Islet precursor cell (in vitro differentiated cells): ENCODE results near the gene ERH.

ENCODE experiments used
- DNase-seq: peaks from one replicate; pipeline ENCODE4 v3.0.0-alpha.2; 2018

The ERH gene

DNA sequence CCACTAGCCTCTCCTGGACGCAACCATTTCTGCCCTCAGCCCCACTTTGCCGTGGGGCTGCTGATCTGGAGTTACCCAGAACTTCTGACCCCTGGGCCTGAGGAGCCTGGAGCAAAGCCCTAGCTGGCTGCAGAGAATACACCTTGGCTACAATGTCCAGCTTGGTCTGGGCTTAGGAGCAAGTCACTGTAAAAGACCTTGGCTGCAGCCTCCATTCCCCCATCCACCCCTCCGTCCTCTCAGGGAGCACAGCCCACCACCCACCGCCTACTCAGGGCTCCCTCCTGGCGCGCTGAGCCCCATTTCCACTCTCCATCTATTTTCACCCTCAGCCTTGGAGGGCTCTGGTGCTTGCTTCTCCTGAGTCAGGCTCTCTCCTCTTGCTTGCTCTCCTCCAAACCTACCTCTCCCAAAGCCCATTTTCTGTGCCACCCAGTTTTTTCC lies 42.9 kb downstream of the ERH start:
- DNase-seq = no peak

DNA sequence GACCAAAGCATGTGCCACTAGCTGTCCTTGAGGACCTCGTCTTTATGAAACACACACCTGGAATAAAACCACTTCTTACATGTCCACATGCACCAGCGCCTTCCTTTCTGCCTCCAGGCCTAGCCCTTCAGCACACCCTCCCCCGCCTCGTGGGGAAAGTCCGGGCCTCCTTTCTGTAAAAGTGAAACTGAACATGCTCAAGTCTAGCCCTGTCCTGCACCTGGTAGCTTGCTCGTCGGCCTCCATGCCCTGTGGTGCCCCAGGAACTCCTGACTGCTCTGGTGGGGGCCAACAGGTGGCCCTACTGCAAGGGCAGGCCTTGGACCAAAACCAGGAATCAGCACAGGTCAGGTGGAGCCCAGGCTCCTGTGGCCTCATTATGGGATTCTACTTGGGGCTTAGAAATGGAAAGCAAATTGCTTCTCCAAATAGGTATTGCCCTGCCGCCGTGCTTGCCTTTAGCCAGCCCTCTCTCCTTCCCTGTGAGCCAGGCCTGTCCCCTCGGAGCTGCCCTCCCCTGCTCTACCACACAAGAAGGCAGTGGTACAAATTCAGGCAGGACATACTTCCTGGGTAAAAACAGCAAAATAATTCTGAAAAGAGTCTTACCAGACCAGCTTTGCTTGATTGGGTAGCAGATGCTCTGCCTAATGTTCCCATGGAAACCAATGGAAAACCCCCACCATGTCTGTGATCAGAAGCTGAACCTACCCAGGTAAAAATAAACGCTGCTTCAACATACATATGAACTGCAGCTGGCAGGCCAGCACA lies 43.5 kb downstream of the ERH start:
- DNase-seq = no peak

DNA sequence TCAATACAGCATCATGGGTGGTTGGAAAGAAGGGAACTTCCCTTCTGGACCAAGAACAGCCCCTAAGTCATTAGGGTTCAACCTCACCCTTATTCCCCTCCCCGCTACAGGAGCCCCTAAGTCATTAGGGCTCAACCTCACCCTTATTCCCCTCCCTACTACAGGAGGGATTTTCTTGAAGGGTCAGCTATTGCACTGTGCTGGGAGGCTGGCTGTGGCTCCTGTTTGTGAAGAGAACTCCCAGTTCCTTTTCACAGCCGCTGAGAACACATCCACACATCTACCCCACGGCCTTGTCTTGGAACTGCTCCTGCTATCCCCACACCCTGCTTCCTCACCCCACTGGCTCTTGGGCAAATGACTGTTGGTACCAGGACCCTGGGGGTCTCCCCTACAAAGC lies 44.9 kb downstream of the ERH start:
- no peak for DNase-seq

DNA sequence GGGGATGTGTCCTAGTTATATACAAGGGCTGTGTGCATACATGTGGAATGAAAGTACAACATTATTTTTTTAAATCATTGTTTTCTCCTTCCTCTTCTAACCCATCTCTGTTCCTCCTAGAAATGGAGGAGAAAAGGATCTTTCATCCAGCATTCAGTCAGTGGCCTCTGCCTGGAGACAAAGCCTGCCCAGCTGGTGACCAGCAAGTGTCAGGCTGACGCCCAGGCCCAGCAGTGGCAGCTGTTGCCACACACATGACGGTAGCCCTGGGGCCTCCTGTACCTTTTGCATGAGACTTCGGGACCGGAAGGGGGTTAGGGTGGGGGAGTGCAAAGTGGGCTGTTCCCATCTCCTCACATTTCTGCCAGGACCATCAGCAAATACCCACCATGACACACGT lies 46.2 kb downstream of the ERH start:
- no peak for DNase-seq

DNA sequence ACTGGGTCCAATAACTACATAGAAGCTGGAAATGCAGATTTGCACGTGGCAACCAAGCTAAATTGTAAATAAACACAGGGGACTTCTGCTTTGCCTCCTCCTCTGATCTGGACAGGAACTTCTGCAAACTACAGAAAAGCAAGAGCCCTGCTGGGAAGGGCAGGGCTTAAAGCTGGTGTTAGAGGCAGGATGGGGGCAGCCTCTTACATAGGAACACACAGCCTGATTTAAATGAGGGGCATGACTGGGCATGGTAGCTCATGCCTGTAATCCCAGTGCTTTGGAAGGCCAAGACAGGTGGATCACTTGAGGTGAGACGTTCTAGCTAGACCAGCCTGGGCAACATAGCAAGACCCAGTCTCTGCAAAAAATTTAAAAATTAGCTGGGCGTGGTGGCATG lies 46.7 kb downstream of the ERH start:
- no peak for DNase-seq

DNA sequence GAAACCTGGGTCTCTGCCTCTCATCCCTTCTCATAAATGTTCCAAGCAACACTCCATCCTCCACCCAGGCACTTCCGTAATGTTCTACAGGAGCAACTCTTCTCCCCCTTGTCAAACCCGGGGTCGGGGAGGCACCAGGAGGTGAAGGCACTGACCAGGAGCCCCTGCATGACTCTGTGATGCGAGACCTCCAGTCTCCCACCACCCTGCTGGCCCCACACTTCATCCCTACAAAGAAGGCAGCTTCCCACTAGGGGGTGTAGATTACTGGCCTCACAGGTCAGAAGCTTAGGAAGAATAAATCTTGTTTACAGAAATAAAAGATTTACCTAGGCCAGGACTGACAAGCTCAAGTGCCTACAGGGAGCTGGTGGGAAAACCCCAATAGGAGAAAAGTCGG lies 47.2 kb downstream of the ERH start:
- no peak for DNase-seq

DNA sequence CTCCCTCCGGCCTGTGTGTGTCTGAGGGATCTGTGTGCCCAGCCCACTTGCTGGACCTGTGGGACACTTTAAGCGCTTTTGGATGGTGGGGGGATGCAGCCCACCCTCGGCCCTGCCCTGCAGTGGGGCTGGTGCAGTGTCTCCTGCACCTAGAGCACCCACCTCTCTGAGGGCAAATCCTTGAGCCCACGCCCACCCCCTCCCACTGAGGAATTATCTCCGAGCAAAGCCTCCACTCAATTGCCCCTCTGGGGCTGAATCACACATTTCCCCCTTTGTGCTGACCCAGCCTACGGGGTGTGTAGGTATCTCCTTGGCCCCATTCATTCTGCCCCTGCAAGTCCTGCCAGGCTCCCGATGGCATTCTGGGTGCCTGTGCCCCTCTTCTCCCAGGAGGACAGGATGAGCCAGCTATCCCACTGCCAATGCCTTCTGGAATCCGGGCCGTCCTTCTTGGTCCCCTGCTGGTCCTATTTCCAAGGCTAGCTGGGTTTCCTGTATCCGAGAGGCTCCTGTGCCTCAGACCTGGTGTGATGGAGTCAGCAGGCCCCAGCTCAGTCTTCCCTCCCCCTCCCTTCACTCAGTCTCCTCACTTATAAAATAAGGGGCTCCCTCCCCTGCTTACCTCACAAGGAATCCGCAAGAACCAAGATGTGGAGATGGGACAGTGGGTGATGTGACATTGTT lies 48.9 kb downstream of the ERH start:
- DNase-seq = no peak

DNA sequence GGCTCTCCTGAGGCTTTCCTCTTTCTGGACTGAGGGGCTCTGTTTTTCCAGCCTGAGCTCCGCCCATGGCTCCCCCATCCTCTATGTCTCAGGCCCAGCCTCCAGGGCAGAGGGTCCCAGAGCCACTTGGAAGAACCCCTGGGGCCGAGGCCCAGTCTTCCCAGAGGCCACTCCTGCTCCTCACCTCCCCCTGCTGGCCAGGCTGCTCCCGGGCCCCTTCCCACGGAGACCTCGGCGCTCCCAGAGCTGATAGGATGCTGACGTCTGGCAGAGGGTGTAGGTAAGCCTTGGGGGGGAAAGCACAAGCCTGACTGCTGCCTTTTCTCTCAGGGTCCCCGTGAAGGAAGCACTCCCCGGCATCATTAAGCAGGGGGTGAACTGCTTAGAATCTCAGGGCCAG lies 51.4 kb downstream of the ERH start:
- DNase-seq = peak; percentile 86

DNA sequence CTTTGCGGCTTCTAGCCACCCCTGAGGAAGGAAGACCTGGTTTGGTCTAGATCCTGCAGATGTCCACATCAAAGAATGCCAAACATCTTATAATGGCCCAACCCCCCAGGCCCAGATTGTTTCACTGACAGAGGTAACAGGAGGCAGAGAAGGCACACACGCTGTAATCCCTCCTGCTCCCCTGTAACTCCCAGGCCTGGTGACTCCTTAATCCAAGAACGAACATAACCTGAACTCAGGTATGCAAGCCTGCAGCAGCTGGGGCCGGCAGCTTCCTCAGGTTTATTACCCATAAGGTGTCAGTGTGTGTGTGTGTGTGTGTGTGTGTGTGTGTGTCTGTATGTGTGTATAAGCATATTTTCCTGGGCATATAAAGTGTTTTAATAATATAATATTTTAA lies 52.7 kb downstream of the ERH start:
- peak; percentile 91 for DNase-seq

DNA sequence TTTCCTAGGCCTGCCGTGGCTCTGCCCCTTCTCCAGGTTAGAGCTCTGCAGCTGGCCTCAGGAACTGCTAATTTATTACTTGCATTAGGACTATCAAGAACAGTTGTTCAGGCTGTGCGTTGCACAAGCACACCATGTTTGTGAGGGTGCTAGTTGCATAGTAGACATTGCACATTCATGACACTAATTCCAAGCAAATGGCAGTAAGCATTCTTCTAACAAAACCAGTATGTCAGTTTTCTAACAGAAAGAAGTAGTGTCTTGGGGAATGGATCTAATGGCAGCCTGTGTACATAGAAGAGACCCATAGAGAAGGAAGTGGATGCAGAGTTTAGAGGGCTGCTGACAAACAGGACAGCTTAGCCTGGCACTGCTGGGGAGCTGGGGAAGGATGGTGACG lies 53.9 kb downstream of the ERH start:
- no peak for DNase-seq

DNA sequence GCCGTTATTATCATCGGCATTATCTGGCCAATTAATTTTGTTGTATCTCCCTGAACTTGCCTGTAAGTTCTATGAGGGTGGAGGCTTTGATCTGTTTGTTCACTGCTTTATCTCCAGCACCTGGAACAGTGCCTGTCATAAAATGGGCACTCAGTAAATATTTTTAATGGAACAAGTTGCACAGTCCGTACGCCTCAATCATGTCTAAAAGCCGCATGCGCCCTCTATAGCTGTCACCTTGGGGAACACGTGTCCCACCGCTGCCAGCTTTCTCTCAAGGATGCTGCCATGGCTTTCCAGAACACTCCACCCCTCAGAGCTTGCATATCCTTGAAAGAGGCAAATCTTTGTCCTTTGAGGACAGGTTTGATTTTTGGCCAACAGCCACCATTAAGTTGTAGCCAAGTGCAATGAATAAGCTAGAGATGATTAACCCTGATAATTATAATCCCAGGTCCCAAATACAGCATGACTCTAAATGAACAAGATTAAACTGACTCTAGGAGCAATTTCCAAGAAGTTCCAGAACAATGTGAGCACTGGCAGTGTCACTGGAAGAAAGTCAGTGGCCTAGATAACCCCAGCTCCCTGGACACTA lies 55.1 kb downstream of the ERH start:
- no peak for DNase-seq

DNA sequence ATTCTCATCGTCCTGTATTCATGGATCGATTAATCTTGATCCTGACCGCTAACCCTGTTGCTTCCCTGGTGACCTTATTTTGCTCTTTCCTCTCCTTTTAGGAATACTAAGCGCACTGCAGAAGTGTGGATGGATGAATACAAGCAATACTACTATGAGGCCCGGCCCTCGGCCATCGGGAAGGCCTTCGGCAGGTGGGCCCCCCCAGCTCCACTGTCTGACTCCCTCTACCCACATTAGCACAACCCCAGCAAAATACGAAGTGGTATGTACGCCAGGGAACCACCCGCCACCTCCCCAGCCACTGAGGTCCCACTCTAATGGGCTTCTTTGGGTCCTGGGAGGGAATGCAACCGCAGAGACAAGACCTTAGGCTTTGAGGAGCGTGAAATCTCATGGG lies 58.7 kb downstream of the ERH start:
- DNase-seq = no peak

DNA sequence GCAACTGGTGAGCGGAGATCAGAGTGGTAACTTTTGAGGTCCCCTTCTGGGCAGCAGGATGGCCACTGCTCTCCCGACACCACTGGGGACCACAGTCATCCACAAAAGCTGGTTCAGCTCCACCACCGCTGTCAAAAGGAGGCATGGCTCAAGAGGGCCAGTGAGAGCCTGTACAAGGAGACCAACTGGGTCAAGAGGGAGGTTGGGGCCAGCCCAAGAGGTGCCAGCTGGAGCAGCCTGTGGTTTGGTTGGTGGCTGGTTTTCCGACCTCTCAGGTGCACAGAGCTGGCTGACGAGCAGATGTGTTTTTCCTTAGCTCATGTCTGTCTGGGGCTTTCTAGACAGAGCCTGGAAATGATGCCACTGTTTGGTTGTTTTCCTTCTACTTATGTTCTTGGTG lies 60.1 kb downstream of the ERH start:
- no peak for DNase-seq

DNA sequence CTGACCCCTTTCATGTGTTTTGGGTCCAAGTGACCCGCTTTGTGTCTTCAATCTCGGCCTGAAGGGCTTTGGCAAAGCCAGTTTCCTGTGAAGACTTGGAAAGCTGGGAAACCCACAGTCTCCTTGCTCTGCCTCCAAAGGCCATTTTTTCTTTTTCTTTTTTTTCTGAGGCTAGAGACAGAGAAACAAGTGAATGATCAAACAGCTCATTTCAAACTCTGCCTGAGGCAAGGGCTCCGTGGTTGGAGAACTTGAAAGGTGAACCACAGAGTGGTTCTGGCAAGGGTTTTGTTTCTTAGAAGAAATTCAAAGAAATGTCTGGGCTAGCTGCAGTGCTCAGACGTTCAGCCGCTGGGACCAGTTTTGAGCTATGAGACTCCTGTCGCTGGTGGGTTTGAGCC lies 62.7 kb downstream of the ERH start:
- peak; percentile 92 for DNase-seq

DNA sequence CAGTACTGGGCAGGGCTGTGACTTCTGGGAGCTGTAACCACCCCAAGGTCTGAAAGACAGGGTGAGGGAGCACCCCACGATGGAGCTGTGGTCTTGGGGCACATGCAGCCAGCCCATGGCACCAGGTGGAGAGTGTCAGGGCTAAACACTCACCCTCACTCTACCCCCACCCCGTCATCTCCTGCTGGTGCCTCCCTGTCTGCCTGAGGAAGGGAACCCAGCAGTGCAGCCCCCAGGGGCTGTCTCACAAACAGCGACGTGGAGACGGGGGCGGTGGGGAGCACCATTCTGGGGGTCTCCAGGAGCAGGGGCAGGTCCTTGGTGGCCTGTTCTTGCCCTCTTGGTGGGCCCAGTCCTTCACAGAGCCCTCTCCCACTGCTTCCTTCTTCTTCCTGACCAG lies 63.5 kb downstream of the ERH start:
- no peak for DNase-seq

DNA sequence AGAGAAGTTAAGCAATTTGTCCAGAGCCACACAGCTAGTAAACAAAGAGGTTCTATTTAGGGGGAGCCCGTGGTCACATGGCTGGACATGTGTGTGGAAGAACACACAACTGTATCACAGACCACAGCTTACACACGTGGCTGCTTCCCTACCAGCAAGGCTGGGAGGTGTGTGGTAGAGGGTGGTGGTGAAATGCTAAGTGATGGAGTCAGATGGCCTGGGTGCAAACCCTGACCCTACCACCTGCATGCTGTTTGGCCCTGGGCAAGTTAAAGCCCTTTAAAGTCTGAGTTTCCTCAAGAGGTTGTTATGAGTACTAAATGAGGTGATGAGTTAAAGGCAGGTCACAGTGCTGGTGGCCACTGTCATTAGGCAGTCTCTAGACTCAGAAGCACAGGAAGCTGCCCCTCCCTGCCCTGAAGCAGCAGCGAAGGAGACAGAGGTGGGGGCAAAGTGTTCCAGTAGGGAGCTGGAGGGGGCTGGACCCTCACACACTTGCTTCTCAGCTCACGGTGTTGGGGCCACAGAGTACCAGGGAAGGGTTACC lies 64.2 kb downstream of the ERH start:
- DNase-seq = peak; percentile 69

DNA sequence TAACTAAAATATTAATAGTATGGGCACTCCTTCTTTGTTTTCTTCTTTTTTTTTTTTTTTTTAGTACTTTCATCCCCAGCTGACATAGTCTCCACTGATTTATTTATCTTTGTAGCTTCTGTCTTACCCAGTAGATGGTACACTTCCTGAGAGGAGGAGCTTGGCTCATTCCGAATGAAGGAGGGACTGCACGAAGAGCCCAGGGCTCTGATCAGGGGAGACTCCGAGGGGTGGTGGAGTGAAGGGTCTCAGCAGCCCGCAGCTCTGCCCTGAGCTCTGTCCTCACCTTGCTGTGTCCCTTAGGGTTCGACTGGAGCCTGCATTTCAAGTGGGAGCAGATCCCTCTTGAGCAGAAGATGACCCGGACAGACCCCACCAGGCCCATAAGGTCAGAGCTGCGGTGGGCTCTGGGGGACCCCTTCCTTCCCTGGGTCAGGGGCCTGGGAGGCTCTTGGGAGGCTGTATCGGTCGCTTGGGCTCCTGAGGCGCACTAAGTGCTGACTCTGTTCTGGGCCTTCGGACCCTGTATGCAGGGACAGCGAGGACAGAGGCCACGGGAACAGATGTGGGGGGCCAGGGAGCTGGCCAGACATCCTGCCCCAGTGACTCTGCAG lies 65.2 kb downstream of the ERH start:
- DNase-seq = peak; percentile 43

DNA sequence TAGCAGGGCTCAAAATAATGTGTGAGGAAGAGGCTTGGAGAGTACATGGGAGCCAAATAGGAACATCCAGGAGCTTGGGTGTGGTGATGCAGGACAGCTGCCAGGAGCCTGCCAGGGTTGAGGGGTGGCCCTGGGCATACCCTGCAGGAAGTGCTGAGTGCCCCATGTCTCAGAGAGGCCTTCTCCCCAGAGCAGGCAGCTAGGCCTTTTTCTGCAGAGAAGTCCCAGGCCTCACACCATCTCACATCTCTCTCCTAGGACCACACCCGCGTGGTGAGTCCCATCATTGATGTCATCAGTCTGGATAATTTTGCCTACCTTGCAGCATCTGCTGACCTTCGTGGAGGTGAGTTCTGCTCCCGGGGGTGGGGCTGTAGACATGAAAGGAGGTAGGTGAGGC lies 66.9 kb downstream of the ERH start:
- no peak for DNase-seq
